Myometrial cell (primary cell): Measurements from ENCODE around the gene SCRN3. TPM values are rescaled to one million over a fixed set of nuclear protein-coding genes. Genes with fewer than 3 reads are reported as not detected.

Experiments
- total RNA-seq: library from RNA; depleted of rRNA; stranded (reverse); fragments of >200 nt; gene quantifications from 2 replicates; pipeline ENCODE4 v1.2.3, GENCODE V29; 2015

Gene SCRN3
- total RNA-seq = 17.0 and 19.9 TPM in 2 replicates

GRCh38 chr2:174395284-174395968 lies at the start of gene SCRN3:
Gene SCRN3, plus strand, starts transcription at chr2:174395730. Its CDS starts 2,554 bp downstream, at chr2:174398284.

Other genes starting within 250 kb of the SCRN3 start
- gene OLA1, start 147.2 kb upstream of the SCRN3 start, total RNA-seq = 142 TPM in 2 replicates
- gene SP9, start 60.8 kb upstream of the SCRN3 start, total RNA-seq = not detected in 2 replicates
- 1.4 and 9.2 TPM in 2 replicates for gene GPR155, start 91.3 kb downstream of the SCRN3 start, total RNA-seq
- gene WIPF1, start 202.1 kb downstream of the SCRN3 start, total RNA-seq = 11.3 and 13.8 TPM in 2 replicates